HCT116 (cell line): ENCODE measurements around the gene CEP72. TPM values are rescaled to one million over a fixed set of nuclear protein-coding genes. Genes with fewer than 3 reads are reported as not detected.
"Not testable (repeated sequence)": the region's sequence is repeated elsewhere in the genome, so short reads cannot be mapped to it uniquely, and the experiment has no call there.

Source experiments
- ATAC-seq: fragments of 200-7000 bp; cut with Tn5 transposase; 2 replicates; pipeline ENCODE4 v1.9.1; 2020; ENCODE audit warnings: mild to moderate bottlenecking, moderate library complexity
- BruUV-seq: library from RNA; stranded (reverse); fragments of 400-500 nt; replicated peaks from 2 replicates; lab custom pipeline; 2021; lab: Mats Ljungman, UMichigan
- CTCF ChIA-PET: fragments of 300-600 bp; sonication (Branson Sonifier 250); formaldehyde crosslinking; loops from one replicate; lab custom pipeline; 2021; ENCODE audit warnings: antibody characterized with exemption; lab: Charles Lee
- POLR2A ChIA-PET: fragments of 300-600, 350-600 bp; sonication (Branson Sonifier 250); formaldehyde crosslinking; loops from one replicate; lab custom pipeline; 2021; ENCODE audit warnings: antibody characterized with exemption; lab: Charles Lee
- RAD21 ChIA-PET, 2 experiments: fragments of 300-600 bp; sonication (Branson Sonifier 250); formaldehyde crosslinking; loops; one replicate each; lab custom pipeline; 2023; ENCODE audit warnings: low total read pairs in 2 of 2; ENCODE audit not compliant: uncharacterized antibody in 2 of 2, unreplicated experiment in 2 of 2, low non-redundant PET in 1 of 2; lab: Charles Lee
- DNase-seq: peaks from one replicate; pipeline ENCODE4 v3.0.0-alpha.2; 2010; ENCODE audit warnings: low read depth, low spot score
- H2AFZ ChIP-seq: fragments of 200-600 bp; shearing (Covaris generic), sonication (generic); 2 replicates; pipeline ENCODE4 v1.6.1; 2017; ENCODE audit warnings: low read depth, mixed run types, mixed read lengths, antibody characterized with exemption, low read length; ENCODE audit not compliant: poor library complexity, severe bottlenecking
- H3K27ac ChIP-seq: 2 replicates; pipeline ENCODE4 v1.5.1; 2012; ENCODE audit warnings: low read depth, low read length
- H3K27me3 ChIP-seq: fragments of 200-600 bp; sonication (generic); 2 replicates; pipeline ENCODE4 v1.6.1; 2016; ENCODE audit warnings: mixed run types, low read length, mixed read lengths; ENCODE audit not compliant: insufficient read depth
- H3K36me3 ChIP-seq, 2 experiments: fragments of 200-500 bp in 1 of 2; fragments of 200-600 bp in 1 of 2; sonication (Bioruptor generic) in 1 of 2; sonication (generic) in 1 of 2; 2 replicates each; pipeline versions ENCODE4 v1.5.1 to v1.6.1; 2014 to 2016; ENCODE audit warnings: low read length in 2 of 2, inconsistent platforms in 1 of 2, mixed read lengths in 1 of 2, mixed run types in 1 of 2; ENCODE audit not compliant: insufficient read depth in 2 of 2, control insufficient read depth in 1 of 2
- H3K4me1 ChIP-seq, 2 experiments: fragments of 200-600 bp in 1 of 2; sonication (generic) in 1 of 2; 2 replicates each; pipeline versions ENCODE4 v1.5.1 to v1.6.1; 2012 to 2017; ENCODE audit warnings: low read length in 2 of 2, inconsistent platforms in 1 of 2, mild to moderate bottlenecking in 1 of 2, mixed read lengths in 1 of 2, mixed run types in 1 of 2, moderate library complexity in 1 of 2; ENCODE audit not compliant: insufficient read depth in 2 of 2, control insufficient read depth in 1 of 2
- H3K4me2 ChIP-seq: fragments of 200-600 bp; sonication (generic); 2 replicates; pipeline ENCODE4 v1.6.1; 2017; ENCODE audit warnings: mixed run types, low read length, mixed read lengths
- H3K4me3 ChIP-seq, 2 experiments: fragments of 200-600 bp in 1 of 2; sonication (generic) in 1 of 2; replicated peaks in 1 of 2; 2 replicates each; pipeline ENCODE4 v1.5.1; 2011 to 2016; ENCODE audit warnings: low read length in 2 of 2, control low read depth in 1 of 2, low read depth in 1 of 2, mild to moderate bottlenecking in 1 of 2, mixed read lengths in 1 of 2, mixed run types in 1 of 2
- H3K79me2 ChIP-seq: fragments of 200-600 bp; sonication (generic); 2 replicates; pipeline ENCODE4 v1.6.1; 2017; ENCODE audit warnings: mild to moderate bottlenecking, mixed run types, low read length, moderate library complexity, mixed read lengths; ENCODE audit not compliant: insufficient read depth
- H3K9ac ChIP-seq: fragments of 200-600 bp; sonication (generic); 2 replicates; pipeline ENCODE4 v1.6.1; 2016; ENCODE audit warnings: low read length, mixed read lengths
- H3K9me2 ChIP-seq: fragments of 200-600 bp; sonication (generic), shearing (Covaris generic); 2 replicates; pipeline ENCODE4 v1.6.1; 2017; ENCODE audit warnings: mixed run types, mild to moderate bottlenecking, moderate library complexity; ENCODE audit not compliant: insufficient read depth
- H3K9me3 ChIP-seq, 2 experiments: fragments of 200-500 bp in 1 of 2; fragments of 200-600 bp in 1 of 2; sonication (Bioruptor generic) in 1 of 2; sonication (generic) in 1 of 2; 2 replicates each; pipeline ENCODE4 v1.6.1; 2014 to 2017; ENCODE audit warnings: low read length in 2 of 2, mixed read lengths in 2 of 2, inconsistent platforms in 1 of 2, low read depth in 1 of 2, mild to moderate bottlenecking in 1 of 2, mixed run types in 1 of 2, moderate library complexity in 1 of 2; ENCODE audit not compliant: control insufficient read depth in 1 of 2, insufficient read depth in 1 of 2
- H4K20me1 ChIP-seq: fragments of 200-600 bp; sonication (generic), shearing (Covaris generic); 2 replicates; pipeline ENCODE4 v1.6.1; 2017; ENCODE audit warnings: mixed run types, mild to moderate bottlenecking, moderate library complexity; ENCODE audit not compliant: insufficient read depth
- SP1 ChIP-seq: IDR thresholded peaks from 2 replicates; pipeline ENCODE4 v1.6.1; 2012; ENCODE audit warnings: low read depth
- TCF7L2 ChIP-seq: IDR thresholded peaks from 2 replicates; pipeline ENCODE4 v1.7.0; 2011; ENCODE audit warnings: borderline replicate concordance, inconsistent platforms; ENCODE audit not compliant: insufficient read depth, insufficient read length; ENCODE audit errors: extremely low read depth
- YY1 ChIP-seq: IDR thresholded peaks from 2 replicates; pipeline ENCODE4 v1.6.1; 2011; ENCODE audit warnings: low read length, low read depth, moderate library complexity, mild to moderate bottlenecking; ENCODE audit not compliant: insufficient replicate concordance; ENCODE audit errors: extremely low read depth
- intact Hi-C: fragments of 100-400 bp; cut with micrococcal nuclease; formaldehyde crosslinking; loops from 2 replicates; pipeline ENCODE4 v1.10.0; 2022
- total RNA-seq: library from RNA; stranded (reverse); gene quantifications from one replicate; pipeline ENCODE4 v1.2.1, GENCODE V29; 2021; ENCODE audit not compliant: unreplicated experiment

The CEP72 gene
- total RNA-seq, 1 experiment from 2014 or later = 25.6 TPM

DNA sequence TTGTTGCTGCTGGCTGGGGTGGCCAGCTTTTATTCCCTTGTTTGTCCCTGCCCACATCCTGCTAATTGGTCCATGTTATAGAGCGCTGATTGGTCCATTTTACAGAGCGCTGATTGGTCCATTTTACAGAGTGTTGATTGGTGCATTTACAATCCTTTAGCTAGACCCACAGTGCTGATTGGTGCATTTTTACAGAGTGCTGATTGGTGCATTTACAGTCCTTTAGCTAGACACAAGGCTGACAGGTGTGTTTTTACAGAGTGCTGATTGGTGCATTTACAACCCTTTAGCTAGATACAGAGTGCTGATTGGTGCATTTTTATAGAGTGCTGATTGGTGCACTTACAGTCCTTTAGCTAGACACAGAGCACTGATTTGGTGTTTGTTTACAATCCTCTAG, 34.9 kb upstream of the CEP72 start:
- H2AFZ ChIP-seq, DNase-seq, H3K36me3 ChIP-seq, H4K20me1 ChIP-seq, POLR2A ChIA-PET, H3K4me3 ChIP-seq, intact Hi-C loops, H3K9me2 ChIP-seq, BruUV-seq, H3K27ac ChIP-seq, H3K79me2 ChIP-seq, RAD21 ChIA-PET, CTCF ChIA-PET, H3K9ac ChIP-seq, H3K4me1 ChIP-seq, H3K4me2 ChIP-seq: not testable (repeated sequence)
- Histone ChIP-seq H3K27me3 (peaks cover 15% of the 10 kb centered on the region; the same call in 1 of the 2 replicates), H3K9me3 (peaks cover 4 to 12% of the 10 kb centered on the region in 2 experiments; a peak in 2 of 4 replicates)
- peak; percentile 36; the same call in 1 of the 2 replicates for ATAC-seq
- peak; percentile 16; the same call in 1 of the 2 replicates for TF ChIP-seq SP1

DNA sequence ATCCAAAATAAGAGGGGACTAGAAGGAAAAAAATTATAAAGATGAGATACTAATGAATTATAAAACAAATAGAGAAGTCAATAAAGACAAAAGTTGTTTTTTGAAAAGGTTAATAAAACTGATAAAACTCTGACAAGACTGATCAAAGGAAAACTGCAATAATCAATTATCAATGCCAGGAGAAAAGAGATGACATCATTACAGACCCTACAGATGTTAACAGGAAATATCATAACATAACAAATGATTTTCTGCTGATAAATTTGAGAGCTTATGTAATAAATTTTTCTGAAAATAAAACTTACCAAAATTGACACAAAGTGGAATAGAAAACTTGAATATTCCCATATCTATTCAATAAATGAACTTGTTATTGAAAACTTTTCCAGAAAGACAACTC, 34.3 kb upstream of the CEP72 start:
- no peak overlapping the region for H3K4me2 ChIP-seq
- H3K79me2 ChIP-seq = no peaks in the 10 kb centered on the region
- H3K4me1 ChIP-seq = no peaks in the 10 kb centered on the region
- no peak overlapping the region for H2AFZ ChIP-seq
- POLR2A ChIA-PET = no interaction called here
- RAD21 ChIA-PET = no interaction called here
- intact Hi-C loops = no loop called here
- no TSS peak for BruUV-seq
- no peak overlapping the region for H3K4me3 ChIP-seq
- ATAC-seq (no peak), DNase-seq (no peak)
- H3K9ac ChIP-seq = no peak overlapping the region
- CTCF ChIA-PET = no interaction called here
- H3K36me3 ChIP-seq = no peaks in the 10 kb centered on the region
- H4K20me1 ChIP-seq = no peaks in the 10 kb centered on the region
- H3K9me2 ChIP-seq = no peaks in the 10 kb centered on the region
- no peak overlapping the region for H3K27ac ChIP-seq
- peaks cover 15% of the 10 kb centered on the region; the same call in 1 of the 2 replicates for H3K27me3 ChIP-seq
- peaks cover 4 to 12% of the 10 kb centered on the region in 2 experiments; a peak in 2 of 4 replicates for H3K9me3 ChIP-seq
- TF ChIP-seq YY1 (no peak), TCF7L2 (no peak)
